CD4-positive, alpha-beta T cell treated with Interleukin-17A for 4 hours (primary cell): ENCODE results near the gene SHANK1.

Source experiments
- DNase-seq: peaks from one replicate; pipeline ENCODE4 v3.0.0-alpha.2; 2020; ENCODE audit warnings: mixed read lengths

SHANK1 gene

GRCh38 chr19:50658441-50659317 lies 60.9 kb downstream of the SHANK1 start:
- peak; percentile 54 for DNase-seq

GRCh38 chr19:50657712-50658440 lies 61.7 kb downstream of the SHANK1 start:
- DNase-seq: peak; percentile 69

- DNase-seq: no peak
Observed at GRCh38 chr19:50657222-50657669, 62.4 kb downstream of the SHANK1 start.

GRCh38 chr19:50654882-50655281 lies 64.7 kb downstream of the SHANK1 start:
- no peak for DNase-seq

- DNase-seq: no peak
Observed at GRCh38 chr19:50652722-50653121, 66.9 kb downstream of the SHANK1 start.

- no peak for DNase-seq
Observed at GRCh38 chr19:50651174-50651573, 68.4 kb downstream of the SHANK1 start.

- no peak for DNase-seq
Observed at GRCh38 chr19:50649433-50650391, 69.9 kb downstream of the SHANK1 start, which contains the start of gene C19orf81. Gene C19orf81 (plus strand): TSS chr19:50649445. CDS start chr19:50649445, 0 bp downstream.

- DNase-seq: no peak
Observed at GRCh38 chr19:50648659-50649058, 70.9 kb downstream of the SHANK1 start.

GRCh38 chr19:50647879-50648615 lies 71.6 kb downstream of the SHANK1 start:
- DNase-seq: no peak

- DNase-seq: no peak
Observed at GRCh38 chr19:50646074-50646807, 73.4 kb downstream of the SHANK1 start.

- no peak for DNase-seq
Observed at GRCh38 chr19:50645107-50645506, 74.5 kb downstream of the SHANK1 start.

GRCh38 chr19:50644315-50644915 lies 75.2 kb downstream of the SHANK1 start:
- DNase-seq: no peak

GRCh38 chr19:50640368-50640767 lies 79.2 kb downstream of the SHANK1 start:
- no peak for DNase-seq

GRCh38 chr19:50639121-50640112 lies 80.2 kb downstream of the SHANK1 start, which contains the start of gene SYT3:
Gene SYT3 (minus strand): TSS chr19:50639881. CDS start chr19:50637411, 2,470 bp downstream.
- DNase-seq: peak; percentile 53

GRCh38 chr19:50638600-50638999 lies 81.0 kb downstream of the SHANK1 start:
- no peak for DNase-seq

- no peak for DNase-seq
Observed at GRCh38 chr19:50636317-50637085, 83.1 kb downstream of the SHANK1 start.

- no peak for DNase-seq
Observed at GRCh38 chr19:50633973-50634372, 85.6 kb downstream of the SHANK1 start.

- no peak for DNase-seq
Observed at GRCh38 chr19:50633359-50633758, 86.2 kb downstream of the SHANK1 start.
